Measurements from ENCODE around the gene ABCA2.

DNA sequence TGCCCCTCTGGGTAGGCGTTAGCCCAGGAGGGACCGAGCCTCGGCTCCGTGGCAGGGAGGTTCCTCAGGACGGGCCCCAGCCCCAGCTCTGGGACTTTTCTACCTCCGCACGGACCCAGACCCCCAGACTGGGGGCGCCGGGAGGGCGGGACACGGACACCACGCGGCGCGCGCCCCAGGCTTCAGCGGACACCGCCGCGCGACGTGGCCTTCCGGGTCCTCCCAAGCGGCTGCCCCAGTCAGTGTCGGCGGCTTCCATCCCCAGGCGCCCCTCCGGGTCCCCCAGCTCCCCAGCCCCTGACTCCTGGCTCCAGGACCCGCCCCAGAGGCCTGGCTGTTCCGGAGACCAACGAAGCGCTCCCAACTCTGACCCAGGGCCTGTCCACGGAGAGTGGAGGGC lies 42.2 kb downstream of the ABCA2 start:
- TF ChIP-seq SRF (IDR thresholded peaks at IDR 0.05; ENCODE audit: low read depth) (no peak), EZH2 (IDR thresholded peaks at IDR 0.05) (no peak), ELF1 (IDR thresholded peaks at IDR 0.05; ENCODE audit: borderline replicate concordance, low read depth) (no peak), ZFX (IDR thresholded peaks at IDR 0.05) (no peak), POLR2A (IDR thresholded peaks at IDR 0.05; ENCODE audit: borderline replicate concordance, extremely low read depth, insufficient read depth, insufficient read length) (no peak), YY1 (IDR thresholded peaks at IDR 0.05; ENCODE audit: extremely low read depth, insufficient replicate concordance, low read depth, low read length) (no peak), ZNF274 (IDR thresholded peaks at IDR 0.05; ENCODE audit: low read depth, low read length) (no peak), SIN3A (IDR thresholded peaks at IDR 0.05; ENCODE audit: low read depth) (no peak)
- TF ChIP-seq, protein P1, sequence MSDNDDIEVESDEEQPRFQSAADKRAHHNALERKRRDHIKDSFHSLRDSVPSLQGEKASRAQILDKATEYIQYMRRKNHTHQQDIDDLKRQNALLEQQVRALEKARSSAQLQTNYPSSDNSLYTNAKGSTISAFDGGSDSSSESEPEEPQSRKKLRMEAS (IDR thresholded peaks at IDR 0.05), result no peak
- TF ChIP-seq, protein P2, sequence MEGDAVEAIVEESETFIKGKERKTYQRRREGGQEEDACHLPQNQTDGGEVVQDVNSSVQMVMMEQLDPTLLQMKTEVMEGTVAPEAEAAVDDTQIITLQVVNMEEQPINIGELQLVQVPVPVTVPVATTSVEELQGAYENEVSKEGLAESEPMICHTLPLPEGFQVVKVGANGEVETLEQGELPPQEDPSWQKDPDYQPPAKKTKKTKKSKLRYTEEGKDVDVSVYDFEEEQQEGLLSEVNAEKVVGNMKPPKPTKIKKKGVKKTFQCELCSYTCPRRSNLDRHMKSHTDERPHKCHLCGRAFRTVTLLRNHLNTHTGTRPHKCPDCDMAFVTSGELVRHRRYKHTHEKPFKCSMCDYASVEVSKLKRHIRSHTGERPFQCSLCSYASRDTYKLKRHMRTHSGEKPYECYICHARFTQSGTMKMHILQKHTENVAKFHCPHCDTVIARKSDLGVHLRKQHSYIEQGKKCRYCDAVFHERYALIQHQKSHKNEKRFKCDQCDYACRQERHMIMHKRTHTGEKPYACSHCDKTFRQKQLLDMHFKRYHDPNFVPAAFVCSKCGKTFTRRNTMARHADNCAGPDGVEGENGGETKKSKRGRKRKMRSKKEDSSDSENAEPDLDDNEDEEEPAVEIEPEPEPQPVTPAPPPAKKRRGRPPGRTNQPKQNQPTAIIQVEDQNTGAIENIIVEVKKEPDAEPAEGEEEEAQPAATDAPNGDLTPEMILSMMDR (IDR thresholded peaks at IDR 0.05 in 2 of 3, conservative IDR thresholded peaks at IDR 0.05 in 1 of 3; ENCODE audit: borderline replicate concordance in 1 of 3, insufficient read depth in 1 of 3, low read depth in 2 of 3, low read length in 2 of 3), result no peak

Data from HCT116 (cell line).